ENCODE data around the gene UCK2. TPM values are rescaled to one million over a fixed set of nuclear protein-coding genes. Genes with fewer than 3 reads are reported as not detected.
A peak's percentile ranks its signal among the peaks of the same experiment; 100 is the strongest.

Gene UCK2
- total RNA-seq, 6 experiments from 2014 or later = 42.5 to 60.0 (median 52.1) TPM

GRCh38 chr1:165857046-165857801 is 29.8 kb downstream of the UCK2 start:
- peaks cover 87% of the 10 kb centered on the region for H3K4me1 Mint-ChIP-seq (ENCODE audit: low read depth)
- H3K27me3 Mint-ChIP-seq (ENCODE audit: insufficient read depth) = no peaks in the 10 kb centered on the region
- no peak for TF ChIP-seq CTCF (IDR thresholded peaks at IDR 0.05)
- no peaks in the 10 kb centered on the region; the same call in 1 of the 2 replicates for H3K36me3 Mint-ChIP-seq (ENCODE audit: low read depth)
- H3K4me3 Mint-ChIP-seq = no peak overlapping the region; the same call in 1 of the 2 replicates
- H3K9me3 Mint-ChIP-seq = no peaks in the 10 kb centered on the region
- no peak for DNase-seq
- peak overlapping the region; percentile 38 for H3K27ac Mint-ChIP-seq

GRCh38 chr1:165858364-165858823 is 31.0 kb downstream of the UCK2 start:
- H3K4me1 Mint-ChIP-seq (ENCODE audit: low read depth) = peaks cover 86% of the 10 kb centered on the region
- H3K27ac Mint-ChIP-seq = peak overlapping the region; percentile 19; the same call in 1 of the 2 replicates
- H3K27me3 Mint-ChIP-seq (ENCODE audit: insufficient read depth) = no peaks in the 10 kb centered on the region
- TF ChIP-seq CTCF (IDR thresholded peaks at IDR 0.05) = no peak
- no peak for DNase-seq
- H3K36me3 Mint-ChIP-seq (ENCODE audit: low read depth) = no peaks in the 10 kb centered on the region; the same call in 1 of the 2 replicates
- H3K9me3 Mint-ChIP-seq = no peaks in the 10 kb centered on the region
- no peak overlapping the region for H3K4me3 Mint-ChIP-seq

- TF ChIP-seq CTCF (IDR thresholded peaks at IDR 0.05) = no peak
- peak overlapping the region; percentile 48; the same call in 1 of the 2 replicates for H3K27ac Mint-ChIP-seq
- H3K9me3 Mint-ChIP-seq = no peaks in the 10 kb centered on the region
- no peak for DNase-seq
- H3K27me3 Mint-ChIP-seq (ENCODE audit: insufficient read depth) = no peaks in the 10 kb centered on the region
- H3K4me3 Mint-ChIP-seq = no peak overlapping the region
- H3K36me3 Mint-ChIP-seq (ENCODE audit: low read depth) = no peaks in the 10 kb centered on the region; the same call in 1 of the 2 replicates
- peaks cover 80% of the 10 kb centered on the region for H3K4me1 Mint-ChIP-seq (ENCODE audit: low read depth)
Observed at GRCh38 chr1:165858967-165859845, 31.8 kb downstream of the UCK2 start.

- Mint-ChIP-seq H3K4me1 (ENCODE audit: low read depth) (peaks cover 72% of the 10 kb centered on the region), H3K4me3 (no peak overlapping the region), H3K27ac (peak overlapping the region; percentile 34; the same call in 1 of the 2 replicates), H3K27me3 (ENCODE audit: insufficient read depth) (no peaks in the 10 kb centered on the region), H3K36me3 (ENCODE audit: low read depth) (no peaks in the 10 kb centered on the region; the same call in 1 of the 2 replicates), H3K9me3 (no peaks in the 10 kb centered on the region)
- DNase-seq = no peak
- TF ChIP-seq CTCF (IDR thresholded peaks at IDR 0.05) = no peak
Observed at GRCh38 chr1:165860065-165860464, 32.7 kb downstream of the UCK2 start.

GRCh38 chr1:165861911-165862310 is 34.5 kb downstream of the UCK2 start:
- 0 out of 2 replicates have a peak overlapping the region, but pooled peaks have one; percentile 8 for H3K27ac Mint-ChIP-seq
- H3K27me3 Mint-ChIP-seq (ENCODE audit: insufficient read depth) = no peaks in the 10 kb centered on the region
- no peak for TF ChIP-seq CTCF (IDR thresholded peaks at IDR 0.05)
- no peak for DNase-seq
- H3K4me3 Mint-ChIP-seq = no peak overlapping the region
- peaks cover 3% of the 10 kb centered on the region for H3K36me3 Mint-ChIP-seq (ENCODE audit: low read depth)
- no peaks in the 10 kb centered on the region for H3K9me3 Mint-ChIP-seq
- H3K4me1 Mint-ChIP-seq (ENCODE audit: low read depth) = peaks cover 71% of the 10 kb centered on the region

Measured in HFFc6 (cell line).